CD4-positive, alpha-beta T cell (primary cell): ENCODE data around the gene TP53I11. TPM values are rescaled to one million over a fixed set of nuclear protein-coding genes. Genes with fewer than 3 reads are reported as not detected.

ENCODE experiments used
- ATAC-seq: fragments of 200-7000 bp; cut with Tn5 transposase; one replicate; pipeline ENCODE4 v1.10.0; 2022; ENCODE audit warnings: mild to moderate bottlenecking; ENCODE audit not compliant: poor library complexity
- CTCF ChIA-PET: fragments of 350-600 bp; sonication (Branson Sonifier 250); formaldehyde crosslinking; loops from one replicate; lab custom pipeline; 2021; ENCODE audit warnings: antibody characterized with exemption, inconsistent platforms; lab: Charles Lee
- POLR2A ChIA-PET: fragments of 350-600 bp; sonication (Branson Sonifier 250); formaldehyde crosslinking; loops from one replicate; lab custom pipeline; 2021; ENCODE audit warnings: antibody characterized with exemption, inconsistent platforms; lab: Charles Lee
- DNase-seq, 14 experiments: peaks; one replicate each; pipeline ENCODE4 v3.0.0-alpha.2; 2013 to 2020; ENCODE audit warnings: mixed read lengths in 2 of 14
- H3K27ac ChIP-seq, 2 donors: one replicate each; pipeline versions ENCODE4 v1.5.1 to v1.7.0; 2013; ENCODE audit warnings: low read length in 2 of 2, low read depth in 1 of 2, mild to moderate bottlenecking in 1 of 2
- H3K27me3 ChIP-seq, 2 experiments: 1 replicate in 1 of 2; 2 replicates in 1 of 2; pipeline versions ENCODE4 v1.6.1 to v1.7.0; 2013; ENCODE audit warnings: low read length in 2 of 2, control low read depth in 1 of 2, mild to moderate bottlenecking in 1 of 2, moderate library complexity in 1 of 2; ENCODE audit not compliant: insufficient read depth in 2 of 2, control insufficient read depth in 1 of 2
- H3K36me3 ChIP-seq: one replicate; pipeline ENCODE4 v1.6.1; 2013; ENCODE audit warnings: low read length, control low read depth; ENCODE audit not compliant: insufficient read depth
- H3K4me1 ChIP-seq: one replicate; pipeline ENCODE4 v1.6.1; 2013; ENCODE audit warnings: low read length, control low read depth; ENCODE audit not compliant: insufficient read depth
- H3K4me3 ChIP-seq: one replicate; pipeline ENCODE4 v1.5.1; 2013; ENCODE audit warnings: mild to moderate bottlenecking, low read length, moderate library complexity
- H3K9me3 ChIP-seq, 2 experiments: 1 replicate in 1 of 2; 2 replicates in 1 of 2; pipeline versions ENCODE4 v1.6.1 to v1.7.0; 2013; ENCODE audit warnings: low read length in 2 of 2, mild to moderate bottlenecking in 2 of 2, control low read depth in 1 of 2, moderate library complexity in 1 of 2; ENCODE audit not compliant: control insufficient read depth in 1 of 2, insufficient read depth in 1 of 2
- H3K27ac Mint-ChIP-seq: one replicate; pipeline ENCODE4 v1.8.0; 2020; ENCODE audit warnings: mixed read lengths
- H3K27me3 Mint-ChIP-seq: one replicate; pipeline ENCODE4 v1.8.0; 2021; ENCODE audit warnings: mixed read lengths
- H3K36me3 Mint-ChIP-seq: one replicate; pipeline ENCODE4 v1.8.0; 2021; ENCODE audit warnings: low read depth, mixed read lengths
- H3K4me1 Mint-ChIP-seq: one replicate; pipeline ENCODE4 v1.8.0; 2021; ENCODE audit warnings: low read depth, mixed read lengths
- H3K4me3 Mint-ChIP-seq: one replicate; pipeline ENCODE4 v1.8.0; 2020; ENCODE audit warnings: mild to moderate bottlenecking, mixed read lengths
- H3K9me3 Mint-ChIP-seq: one replicate; pipeline ENCODE4 v1.8.0; 2020; ENCODE audit warnings: mixed read lengths
- CTCF ChIP-seq: fragments of 200-600 bp; IDR thresholded peaks from one replicate; pipeline ENCODE4 v1.8.0; 2022; ENCODE audit warnings: antibody characterized with exemption, mild to moderate bottlenecking
- intact Hi-C, 2 experiments: fragments of 100-400 bp; cut with DNase I in 1 of 2; cut with micrococcal nuclease in 1 of 2; formaldehyde crosslinking; loops; one replicate each; pipeline versions ENCODE4 v1.15.1 to v1.9.0; 2023 to 2025; cut with DNase I, micrococcal nuclease
- total RNA-seq, 174 experiments: library from RNA in 2 of 174; stranded (reverse) in 2 of 174; gene quantifications; one replicate each; pipeline ENCODE4 v1.2.3 and lab custom pipeline; 2021 to 2026

The TP53I11 gene
- total RNA-seq, 2 experiments from 2014 or later: 3.5 to 4.6 TPM

DNA sequence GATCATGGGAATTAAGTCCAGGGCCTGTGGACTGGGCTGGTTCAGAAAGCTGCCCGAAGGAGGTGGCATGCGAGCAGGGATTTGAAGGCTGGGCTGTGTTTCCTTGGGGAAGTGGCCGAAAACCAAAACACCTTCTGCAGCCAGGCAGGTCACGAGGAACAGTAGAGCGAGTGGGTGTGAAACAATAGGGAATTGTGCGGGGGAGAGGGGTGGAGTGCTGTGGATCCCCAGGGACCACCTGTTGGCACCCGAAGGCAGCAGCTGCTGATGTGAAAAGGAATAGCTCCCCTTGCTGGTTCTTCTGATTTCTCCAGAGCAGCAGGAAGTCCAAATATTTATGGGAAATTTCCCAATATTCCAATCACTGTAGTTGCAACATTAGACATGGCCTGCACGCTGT, 24.6 kb downstream of the TP53I11 start:
- Histone ChIP-seq H3K27me3 (no peaks in the 10 kb centered on the region), H3K36me3 (peaks cover 8% of the 10 kb centered on the region), H3K4me1 (no peaks in the 10 kb centered on the region), H3K4me3 (no peak overlapping the region), H3K9me3 (no peaks in the 10 kb centered on the region), H3K27ac (no peak overlapping the region)
- Mint-ChIP-seq H3K36me3 (no peaks in the 10 kb centered on the region), H3K27me3 (no peaks in the 10 kb centered on the region), H3K27ac (no peak overlapping the region), H3K9me3 (no peaks in the 10 kb centered on the region), H3K4me3 (no peak overlapping the region), H3K4me1 (no peaks in the 10 kb centered on the region)
- ATAC-seq (no peak), DNase-seq (no peak)
- TF ChIP-seq CTCF: no peak
- ChIA-PET POLR2A (interaction anchor here (1.4 kb wide), 1 partner anchor 178 kb away, joined by 4 read pairs; no protein-coding TSS in a partner anchor), CTCF (interaction anchor here (0.8 to 2.2 kb wide), 3 partner anchors 10 to 183 kb away, joined by 3 to 33 read pairs (median 5); no protein-coding TSS in a partner anchor)
- intact Hi-C loops: loop anchor here (2.0 kb wide), 2 partner anchors 177 to 179 kb away; no protein-coding TSS in a partner anchor

GRCh38 chr11:44923806-44924205, 26.9 kb downstream of the TP53I11 start:
- Histone ChIP-seq H3K4me1 (no peaks in the 10 kb centered on the region), H3K27ac (no peak overlapping the region), H3K36me3 (peaks cover 20% of the 10 kb centered on the region), H3K4me3 (no peak overlapping the region), H3K27me3 (no peaks in the 10 kb centered on the region), H3K9me3 (no peaks in the 10 kb centered on the region)
- ATAC-seq: no peak
- H3K27ac Mint-ChIP-seq: no peak overlapping the region
- ChIA-PET POLR2A (no interaction called here), CTCF (interaction anchor here (1.4 kb wide), 1 partner anchor 12 kb away, joined by 3 read pairs; no protein-coding TSS in a partner anchor)
- no peaks in the 10 kb centered on the region for H3K36me3 Mint-ChIP-seq
- no peaks in the 10 kb centered on the region for H3K9me3 Mint-ChIP-seq
- no peaks in the 10 kb centered on the region for H3K27me3 Mint-ChIP-seq
- no peaks in the 10 kb centered on the region for H3K4me1 Mint-ChIP-seq
- no peak for TF ChIP-seq CTCF
- intact Hi-C loops: no loop called here
- DNase-seq: no peak
- no peak overlapping the region for H3K4me3 Mint-ChIP-seq

GRCh38 chr11:44923115-44923514, 27.6 kb downstream of the TP53I11 start:
- no peaks in the 10 kb centered on the region for H3K27me3 Mint-ChIP-seq
- H3K4me3 Mint-ChIP-seq: no peak overlapping the region
- Histone ChIP-seq H3K27me3 (no peaks in the 10 kb centered on the region), H3K4me1 (no peaks in the 10 kb centered on the region), H3K9me3 (no peaks in the 10 kb centered on the region), H3K36me3 (peaks cover 20% of the 10 kb centered on the region), H3K27ac (no peak overlapping the region), H3K4me3 (no peak overlapping the region)
- TF ChIP-seq CTCF: no peak
- no peaks in the 10 kb centered on the region for H3K9me3 Mint-ChIP-seq
- ChIA-PET POLR2A (no interaction called here), CTCF (interaction anchor here (1.4 kb wide), 1 partner anchor 13 kb away, joined by 3 read pairs; no protein-coding TSS in a partner anchor)
- ATAC-seq: no peak
- no peaks in the 10 kb centered on the region for H3K4me1 Mint-ChIP-seq
- no peaks in the 10 kb centered on the region for H3K36me3 Mint-ChIP-seq
- no peak for DNase-seq
- no peak overlapping the region for H3K27ac Mint-ChIP-seq
- intact Hi-C loops: no loop called here
